AG04450 (cell line): ENCODE measurements around the gene RAD23B. TPM values are rescaled to one million over a fixed set of nuclear protein-coding genes. Genes with fewer than 3 reads are reported as not detected.
A peak's percentile ranks its signal among the peaks of the same experiment; 100 is the strongest.

Experiments
- CTCF ChIA-PET: fragments of 300-600, 350-600 bp; formaldehyde crosslinking; extraction: SDS; loops from one replicate; lab custom pipeline; 2022; ENCODE audit warnings: antibody characterized with exemption, inconsistent platforms; lab: Charles Lee
- POLR2A ChIA-PET: fragments of 350-600 bp; formaldehyde crosslinking; extraction: SDS; loops from one replicate; lab custom pipeline; 2021; ENCODE audit warnings: antibody characterized with exemption, inconsistent platforms; lab: Yijun Ruan, JAX
- DNase-seq: peaks from one replicate; pipeline ENCODE4 v3.0.0-alpha.2; 2011; ENCODE audit warnings: low read depth, low spot score
- H3K27ac ChIP-seq: one replicate; pipeline ENCODE4 v1.5.1; 2012; ENCODE audit warnings: low read depth, low read length, control low read depth
- H3K27me3 ChIP-seq: one replicate; pipeline ENCODE4 v1.6.0; 2012; ENCODE audit warnings: low read length; ENCODE audit not compliant: control insufficient read depth, insufficient read depth
- H3K4me3 ChIP-seq: 2 replicates; pipeline ENCODE4 v1.5.1; 2011; ENCODE audit warnings: mild to moderate bottlenecking, low read depth, low read length, control low read depth
- H3K9me3 ChIP-seq: 2 replicates; pipeline ENCODE4 v1.5.1; 2012; ENCODE audit warnings: low read length; ENCODE audit not compliant: control insufficient read depth, insufficient read depth
- CTCF ChIP-seq: IDR thresholded peaks from 2 replicates; pipeline ENCODE4 v1.5.1; 2011; ENCODE audit warnings: low read depth, low read length, control low read depth, inconsistent platforms
- polyA plus RNA-seq: library from polyadenylated mRNA; depleted of rRNA; stranded (reverse); fragments of >200 nt; gene quantifications from 2 replicates; pipeline ENCODE4 v1.2.3, GENCODE V29; 2011

RAD23B gene
- polyA plus RNA-seq, 1 experiment, result 224 TPM

- peaks cover 4% of the 10 kb centered on the region; the same call in 1 of the 2 replicates for H3K9me3 ChIP-seq
- CTCF ChIA-PET, result interaction anchor here (0.8 to 1.4 kb wide), 2 partner anchors 13 to 53 kb away, joined by 4 read pairs; no protein-coding TSS in a partner anchor
- TF ChIP-seq CTCF, result no peak
- H3K27ac ChIP-seq, result no peak overlapping the region
- no peak for DNase-seq
- H3K4me3 ChIP-seq, result peak overlapping the region; percentile 94
- no peaks in the 10 kb centered on the region for H3K27me3 ChIP-seq
- POLR2A ChIA-PET, result no interaction called here
Measured at GRCh38 chr9:107286057-107286456, 3.0 kb downstream of the RAD23B start.

GRCh38 chr9:107288701-107289100 lies 5.6 kb downstream of the RAD23B start:
- DNase-seq, result no peak
- no peak for TF ChIP-seq CTCF
- CTCF ChIA-PET, result interaction anchor here (1.5 kb wide), 1 partner anchor 137 kb away, joined by 3 read pairs; no protein-coding TSS in a partner anchor
- Histone ChIP-seq H3K9me3 (peaks cover 3% of the 10 kb centered on the region; the same call in 1 of the 2 replicates), H3K27ac (no peak overlapping the region), H3K4me3 (no peak overlapping the region), H3K27me3 (no peaks in the 10 kb centered on the region)
- POLR2A ChIA-PET, result no interaction called here

GRCh38 chr9:107290619-107291018 lies 7.5 kb downstream of the RAD23B start:
- POLR2A ChIA-PET, result no interaction called here
- TF ChIP-seq CTCF, result no peak
- Histone ChIP-seq H3K9me3 (no peaks in the 10 kb centered on the region), H3K27me3 (no peaks in the 10 kb centered on the region), H3K27ac (no peak overlapping the region), H3K4me3 (no peak overlapping the region)
- CTCF ChIA-PET, result no interaction called here
- DNase-seq, result no peak

- no peak for TF ChIP-seq CTCF
- no peak for DNase-seq
- H3K27ac ChIP-seq, result no peak overlapping the region
- CTCF ChIA-PET, result interaction anchor here (2.2 kb wide), 1 partner anchor 49 kb away, joined by 6 read pairs; no protein-coding TSS in a partner anchor
- no peaks in the 10 kb centered on the region for H3K27me3 ChIP-seq
- POLR2A ChIA-PET, result interaction anchor here (0.7 kb wide), 1 partner anchor 1255 kb away, joined by 3 read pairs; no protein-coding TSS in a partner anchor
- H3K9me3 ChIP-seq, result no peaks in the 10 kb centered on the region
- H3K4me3 ChIP-seq, result no peak overlapping the region
Measured at GRCh38 chr9:107292821-107293542, 9.9 kb downstream of the RAD23B start.

- H3K4me3 ChIP-seq, result no peak overlapping the region
- no peak overlapping the region for H3K27ac ChIP-seq
- ChIA-PET CTCF (interaction anchor here (2.2 kb wide), 1 partner anchor 48 kb away, joined by 6 read pairs; no protein-coding TSS in a partner anchor), POLR2A (no interaction called here)
- no peak for TF ChIP-seq CTCF
- no peaks in the 10 kb centered on the region for H3K27me3 ChIP-seq
- no peak for DNase-seq
- no peaks in the 10 kb centered on the region for H3K9me3 ChIP-seq
Measured at GRCh38 chr9:107293543-107294085, 10.5 kb downstream of the RAD23B start.
